HAP-1 (cell line): Measurements from ENCODE around the gene NLRP11.
"Not testable (repeated sequence)": the region's sequence is repeated elsewhere in the genome, so short reads cannot be mapped to it uniquely, and the experiment has no call there.

Source experiments
- DNase-seq, 2 experiments: peaks; one replicate each; pipeline ENCODE4 v3.0.0-alpha.2; 2016 to 2020; ENCODE audit warnings: low spot score in 2 of 2
- H3K27me3 ChIP-seq: fragments of 250-450 bp; sonication (Bioruptor Pico); 2 replicates; pipeline ENCODE4 v1.5.1; 2020; ENCODE audit warnings: low read depth, mild to moderate bottlenecking, moderate library complexity
- H3K36me3 ChIP-seq: fragments of 250-450 bp; sonication (Bioruptor Pico); replicated peaks from 2 replicates; pipeline ENCODE4 v1.5.1; 2020; ENCODE audit warnings: mild to moderate bottlenecking
- H3K4me1 ChIP-seq: fragments of 250-450 bp; sonication (Bioruptor Pico); 2 replicates; pipeline ENCODE4 v1.5.1; 2020; ENCODE audit warnings: mild to moderate bottlenecking
- H3K4me3 ChIP-seq: fragments of 250-450 bp; sonication (Bioruptor Pico); 2 replicates; pipeline ENCODE4 v1.5.1; 2020; ENCODE audit warnings: mild to moderate bottlenecking, moderate library complexity
- H3K9me3 ChIP-seq: fragments of 250-450 bp; sonication (Bioruptor Pico); 2 replicates; pipeline ENCODE4 v1.5.1; 2020; ENCODE audit warnings: mild to moderate bottlenecking, moderate library complexity
- in situ Hi-C: fragments of 300-500 bp; cut with MboI; formaldehyde crosslinking; loops from 3 replicates; pipeline ENCODE4 v1.14.3; 2020; ENCODE audit warnings: low sequenced_read_pairs, inconsistent platforms, mixed read lengths

The NLRP11 gene

DNA sequence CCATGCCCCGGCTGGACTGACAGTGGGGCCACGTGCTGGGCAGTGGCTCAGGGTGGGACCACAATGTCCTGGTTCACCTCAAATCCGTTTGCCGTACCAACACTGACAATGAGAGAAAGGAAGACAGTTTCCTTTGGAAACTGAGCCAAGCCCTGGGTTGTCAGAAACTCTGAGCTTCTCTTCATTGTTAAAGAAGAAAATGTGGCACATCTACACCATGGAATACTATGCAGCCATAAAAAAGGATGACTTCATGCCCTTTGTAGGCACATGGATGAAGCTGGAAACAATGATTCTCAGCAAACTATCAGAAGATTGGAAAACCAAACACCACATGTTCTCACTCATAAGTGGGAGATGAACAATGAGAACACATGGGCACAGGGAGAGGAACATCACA, 75.0 kb downstream of the NLRP11 start:
- H3K27me3 ChIP-seq, H3K4me1 ChIP-seq, H3K36me3 ChIP-seq, in situ Hi-C loops, H3K9me3 ChIP-seq, H3K4me3 ChIP-seq, DNase-seq: not testable (repeated sequence)

DNA sequence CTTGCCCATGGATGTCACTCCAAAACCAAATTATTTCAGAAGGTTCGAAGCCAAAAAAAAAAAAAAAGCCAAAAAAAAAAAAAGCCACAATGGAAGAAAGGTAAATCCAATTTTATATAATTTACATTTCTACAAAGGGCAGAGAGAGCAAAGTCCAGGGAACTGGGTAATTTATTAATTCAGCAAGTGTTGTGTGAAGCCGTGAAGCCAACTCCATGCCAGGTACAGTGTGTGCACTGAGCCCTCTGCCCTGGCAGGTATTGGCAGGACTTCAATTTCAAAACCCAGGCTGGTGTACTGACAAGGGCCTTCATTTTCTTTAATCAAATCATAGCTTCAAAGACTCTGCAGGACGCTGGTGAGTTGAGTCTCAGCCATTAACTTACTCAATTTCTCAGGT, 78.4 kb downstream of the NLRP11 start:
- Histone ChIP-seq H3K36me3 (no peaks in the 10 kb centered on the region), H3K9me3 (no peaks in the 10 kb centered on the region), H3K4me1 (no peaks in the 10 kb centered on the region), H3K27me3 (0 out of 2 replicates have a peak, but pooled peaks cover 3% of the 10 kb centered on the region), H3K4me3 (no peak overlapping the region)
- no peak for DNase-seq
- in situ Hi-C loops = no loop called here

DNA sequence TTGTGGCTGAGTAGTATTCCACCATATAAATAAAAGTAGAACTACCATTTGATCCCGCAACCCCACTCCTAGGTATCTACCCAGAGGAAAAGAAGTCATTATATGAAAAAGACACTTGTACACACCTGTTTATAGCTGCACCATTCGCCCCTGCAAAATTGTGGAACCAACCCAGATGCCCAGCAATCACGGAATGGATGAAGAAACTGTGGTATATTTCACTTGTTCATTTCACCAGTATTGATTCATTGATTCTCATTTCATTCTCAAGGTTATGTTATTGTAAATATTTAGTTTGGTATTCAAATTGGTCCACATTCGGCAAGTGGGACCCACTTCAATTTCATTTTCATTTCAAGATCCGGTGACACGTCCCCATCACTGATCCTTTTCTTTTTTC, 81.1 kb downstream of the NLRP11 start:
- Histone ChIP-seq H3K9me3 (no peaks in the 10 kb centered on the region), H3K4me3 (no peak overlapping the region), H3K36me3 (no peaks in the 10 kb centered on the region), H3K27me3 (0 out of 2 replicates have a peak, but pooled peaks cover 3% of the 10 kb centered on the region), H3K4me1 (no peaks in the 10 kb centered on the region)
- DNase-seq = no peak
- in situ Hi-C loops = no loop called here

DNA sequence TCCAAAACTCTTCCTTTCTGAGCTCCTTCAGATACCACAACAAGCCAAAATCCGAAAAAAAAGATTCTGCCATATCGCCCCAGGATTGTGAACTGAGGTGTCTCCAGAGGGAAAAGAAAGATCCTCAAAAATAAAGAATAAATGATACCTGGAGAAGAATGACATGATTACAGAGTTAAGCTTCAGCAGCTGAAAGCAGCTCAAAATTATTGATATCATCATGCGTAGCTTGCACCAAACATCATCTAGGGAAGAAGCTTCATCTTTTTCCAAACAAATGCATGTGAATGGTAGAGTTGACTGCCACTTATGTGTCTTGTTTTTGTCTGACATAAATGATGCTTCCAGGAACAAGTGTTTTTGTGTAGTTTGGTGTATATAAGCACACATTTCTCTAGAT, 93.5 kb downstream of the NLRP11 start, which contains the start of gene NLRP9:
TSS of gene NLRP9 (minus strand) at position 101 of the 400 bp plus-strand sequence. CDS start at position 73, 28 bp downstream.
- no peak for DNase-seq
- in situ Hi-C loops = no loop called here
- no peaks in the 10 kb centered on the region for H3K27me3 ChIP-seq
- no peak within 1 kb of the TSS for H3K4me3 ChIP-seq
- no peaks in the 10 kb centered on the region for H3K36me3 ChIP-seq
- no peaks in the 10 kb centered on the region for H3K4me1 ChIP-seq
- H3K9me3 ChIP-seq = no peaks in the 10 kb centered on the region
